Endothelial cell of umbilical vein (primary cell): Measurements from ENCODE around the gene TSPYL2. TPM values are rescaled to one million over a fixed set of nuclear protein-coding genes. Genes with fewer than 3 reads are reported as not detected.

ENCODE experiments used
- BruUV-seq: library from RNA; stranded (reverse); fragments of 400-500 nt; replicated peaks from 2 replicates; lab custom pipeline; 2021; lab: Mats Ljungman, UMichigan
- CTCF ChIA-PET: fragments of 300-600, 350-600 bp; sonication (Branson Sonifier 250); formaldehyde crosslinking; loops from one replicate; lab custom pipeline; 2021; ENCODE audit warnings: antibody characterized with exemption, inconsistent platforms; lab: Charles Lee
- POLR2A ChIA-PET: fragments of 300-600, 350-600 bp; sonication (Branson Sonifier 250); formaldehyde crosslinking; loops from one replicate; lab custom pipeline; 2021; ENCODE audit warnings: antibody characterized with exemption, inconsistent platforms; lab: Charles Lee
- DNase-seq: peaks from one replicate; pipeline ENCODE4 v3.0.0-alpha.2; 2011; ENCODE audit warnings: low read depth, low spot score
- FAIRE-seq: peaks from 2 replicates; lab custom pipeline; 2011; peaks lifted over from hg19 to GRCh38; lab: Jason Lieb, UNC
- H2AFZ ChIP-seq: 2 replicates; pipeline ENCODE4 v1.6.0; 2012; ENCODE audit warnings: low read depth, low read length, control low read depth, inconsistent platforms
- H3K27ac ChIP-seq: 2 replicates; pipeline ENCODE4 v1.5.1; 2011; ENCODE audit warnings: low read depth, mild to moderate bottlenecking, control low read depth, low read length, moderate library complexity; ENCODE audit not compliant: insufficient read depth
- H3K27me3 ChIP-seq, 2 experiments: 2 replicates each; pipeline versions ENCODE4 v1.6.0 to v1.6.1; 2011; ENCODE audit warnings: low read length in 2 of 2, mixed read lengths in 1 of 2; ENCODE audit not compliant: control insufficient read depth in 2 of 2, insufficient read depth in 2 of 2
- H3K36me3 ChIP-seq, 2 experiments: 2 replicates in 1 of 2; 3 replicates in 1 of 2; pipeline ENCODE4 v1.5.1; 2011; ENCODE audit warnings: low read length in 2 of 2, mild to moderate bottlenecking in 1 of 2, moderate library complexity in 1 of 2; ENCODE audit not compliant: control insufficient read depth in 2 of 2, insufficient read depth in 2 of 2; ENCODE audit errors: extremely low read depth in 1 of 2
- H3K4me1 ChIP-seq: 3 replicates; pipeline ENCODE4 v1.5.1; 2011; ENCODE audit warnings: mild to moderate bottlenecking, low read length; ENCODE audit not compliant: control insufficient read depth, insufficient read depth; ENCODE audit errors: extremely low read depth
- H3K4me2 ChIP-seq: 2 replicates; pipeline ENCODE4 v1.6.1; 2011; ENCODE audit warnings: low read length, control low read depth, mixed read lengths; ENCODE audit not compliant: insufficient read depth
- H3K4me3 ChIP-seq, 3 experiments: fragments of 200-600 bp in 1 of 3; sonication (generic), shearing (Covaris generic) in 1 of 3; replicated peaks in 1 of 3; 2 replicates each; pipeline ENCODE4 v1.5.1; 2011 to 2016; ENCODE audit warnings: control low read depth in 3 of 3, low read length in 3 of 3, mild to moderate bottlenecking in 2 of 3, inconsistent platforms in 1 of 3, low read depth in 1 of 3, moderate library complexity in 1 of 3; ENCODE audit not compliant: insufficient read depth in 1 of 3
- H3K79me2 ChIP-seq: 2 replicates; pipeline ENCODE4 v1.6.0; 2012; ENCODE audit warnings: low read length, inconsistent platforms; ENCODE audit not compliant: control insufficient read depth, insufficient read depth
- H3K9ac ChIP-seq: replicated peaks from 2 replicates; pipeline ENCODE3; 2011; ENCODE audit warnings: low read length, control low read depth; ENCODE audit not compliant: insufficient read depth; ENCODE audit errors: extremely low read depth
- H3K9me1 ChIP-seq: replicated peaks from 3 replicates; pipeline ENCODE4 v1.6.0; 2011; ENCODE audit warnings: mild to moderate bottlenecking, low read length; ENCODE audit not compliant: control insufficient read depth, insufficient read depth; ENCODE audit errors: extremely low read depth
- H3K9me3 ChIP-seq: replicated peaks from 2 replicates; pipeline ENCODE4 v1.5.1; 2012; ENCODE audit warnings: low read length, inconsistent platforms; ENCODE audit not compliant: control insufficient read depth, insufficient read depth
- H4K20me1 ChIP-seq: replicated peaks from 2 replicates; pipeline ENCODE3; 2011; ENCODE audit warnings: mild to moderate bottlenecking, low read length; ENCODE audit not compliant: control insufficient read depth, insufficient read depth; ENCODE audit errors: extremely low read depth
- EZH2 ChIP-seq: IDR thresholded peaks from 2 replicates; pipeline ENCODE4 v1.6.1; 2012; ENCODE audit warnings: borderline replicate concordance, low read depth, mild to moderate bottlenecking, moderate library complexity, low read length, inconsistent platforms; ENCODE audit not compliant: severe bottlenecking
- JUN ChIP-seq: IDR thresholded peaks from 2 replicates; pipeline ENCODE4 v1.6.1; 2011; ENCODE audit warnings: borderline replicate concordance, low read depth; ENCODE audit not compliant: insufficient read length, insufficient read depth
- MYC ChIP-seq: IDR thresholded peaks from one replicate; pipeline ENCODE4 v1.6.1; 2011; ENCODE audit warnings: mild to moderate bottlenecking, low read depth, low read length
- POLR2AphosphoS5 ChIP-seq: IDR thresholded peaks from 2 replicates; pipeline ENCODE4 v1.6.1; 2012; ENCODE audit warnings: low read depth, mild to moderate bottlenecking, control low read depth, low read length, moderate library complexity; ENCODE audit not compliant: insufficient read depth
- dilution Hi-C: fragments of 300-500 bp; cut with MboI; formaldehyde crosslinking; loops from one replicate; pipeline ENCODE4 v1.15.0; 2019; ENCODE audit warnings: low sequenced_read_pairs; ENCODE audit not compliant: extremely low pct_ligation_motif_present
- intact Hi-C: fragments of 100-400 bp; cut with micrococcal nuclease; formaldehyde crosslinking; loops from one replicate; pipeline ENCODE4 v1.10.0; 2022
- polyA plus RNA-seq, 4 experiments: library from polyadenylated mRNA; depleted of rRNA in 3 of 4; stranded (reverse) in 3 of 4; unstranded in 1 of 4; fragments of >200 nt; gene quantifications; 2 replicates each; pipeline versions ENCODE4 v1.2.1 to v1.2.3, GENCODE V29; 2011 to 2012; ENCODE audit warnings: missing spikeins in 1 of 4
- small RNA-seq: library from RNA; depleted of rRNA; stranded (forward); fragments of <200 nt; gene quantifications from one replicate; pipeline ENCODE3, GENCODE V24; 2012; ENCODE audit warnings: low replicate concordance, low read depth; ENCODE audit not compliant: insufficient read depth, insufficient read length
- total RNA-seq: library from RNA; stranded (reverse); gene quantifications from 2 replicates; pipeline ENCODE4 v1.2.3, GENCODE V29; 2021
- TF ChIP-seq, protein P1 (sequence below), 2 donors: IDR thresholded peaks; 1 replicate in 1 of 2; 2 replicates in 1 of 2; pipeline ENCODE4 v1.5.1; 2011; ENCODE audit warnings: low read length in 2 of 2, mild to moderate bottlenecking in 2 of 2, moderate library complexity in 2 of 2, control low read depth in 1 of 2, inconsistent platforms in 1 of 2, low read depth in 1 of 2; ENCODE audit not compliant: insufficient read depth in 1 of 2; ENCODE audit errors: extremely low read depth in 1 of 2

Gene TSPYL2
- total and polyA plus RNA-seq, 2 donors (not counting 3 experiments of a cell fraction or from before 2014, with no cell fraction given), result 17.3 to 17.8 TPM

GRCh38 chrX:53135581-53135980 lies 53.4 kb downstream of the TSPYL2 start:
- FAIRE-seq (no peak), DNase-seq (no peak)
- Histone ChIP-seq H3K9me3 (no peaks in the 10 kb centered on the region), H3K9ac (no peak overlapping the region), H2AFZ (no peak overlapping the region), H3K9me1 (no peaks in the 10 kb centered on the region), H3K27me3 (no peaks in the 10 kb centered on the region), H4K20me1 (no peaks in the 10 kb centered on the region), H3K4me3 (no peak overlapping the region), H3K4me1 (no peaks in the 10 kb centered on the region), H3K79me2 (no peaks in the 10 kb centered on the region), H3K36me3 (no peaks in the 10 kb centered on the region), H3K27ac (no peak overlapping the region), H3K4me2 (no peak overlapping the region)
- CTCF ChIA-PET, result no interaction called here
- intact Hi-C loops (no loop called here), dilution Hi-C loops (no loop called here)
- no TSS peak for BruUV-seq
- POLR2A ChIA-PET, result no interaction called here
- TF ChIP-seq POLR2AphosphoS5, result no peak
- TF ChIP-seq, protein P1, sequence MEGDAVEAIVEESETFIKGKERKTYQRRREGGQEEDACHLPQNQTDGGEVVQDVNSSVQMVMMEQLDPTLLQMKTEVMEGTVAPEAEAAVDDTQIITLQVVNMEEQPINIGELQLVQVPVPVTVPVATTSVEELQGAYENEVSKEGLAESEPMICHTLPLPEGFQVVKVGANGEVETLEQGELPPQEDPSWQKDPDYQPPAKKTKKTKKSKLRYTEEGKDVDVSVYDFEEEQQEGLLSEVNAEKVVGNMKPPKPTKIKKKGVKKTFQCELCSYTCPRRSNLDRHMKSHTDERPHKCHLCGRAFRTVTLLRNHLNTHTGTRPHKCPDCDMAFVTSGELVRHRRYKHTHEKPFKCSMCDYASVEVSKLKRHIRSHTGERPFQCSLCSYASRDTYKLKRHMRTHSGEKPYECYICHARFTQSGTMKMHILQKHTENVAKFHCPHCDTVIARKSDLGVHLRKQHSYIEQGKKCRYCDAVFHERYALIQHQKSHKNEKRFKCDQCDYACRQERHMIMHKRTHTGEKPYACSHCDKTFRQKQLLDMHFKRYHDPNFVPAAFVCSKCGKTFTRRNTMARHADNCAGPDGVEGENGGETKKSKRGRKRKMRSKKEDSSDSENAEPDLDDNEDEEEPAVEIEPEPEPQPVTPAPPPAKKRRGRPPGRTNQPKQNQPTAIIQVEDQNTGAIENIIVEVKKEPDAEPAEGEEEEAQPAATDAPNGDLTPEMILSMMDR (IDR thresholded peaks at IDR 0.05; ENCODE audit: extremely low read depth in 1 of 2, insufficient read depth in 1 of 2, low read depth in 1 of 2, low read length in 2 of 2), result no peak
- TF ChIP-seq EZH2, result no peak
- no peak for TF ChIP-seq MYC
- TF ChIP-seq JUN, result no peak

Small RNA genes lying within 50 kb of the gene (small RNA-seq; reads per million reads assigned to genes)
- not detected for gene AL591212.2

Other genes starting within 250 kb of the TSPYL2 start
- not detected in 2 replicates for gene XAGE3, start 214.3 kb upstream of the TSPYL2 start, total RNA-seq
- not detected in 2 replicates for gene XAGE3, start 214.3 kb upstream of the TSPYL2 start, polyA plus RNA-seq
- gene FAM156B, start 185.0 kb upstream of the TSPYL2 start, total RNA-seq, result 10.8 and 16.7 TPM in 2 replicates
- gene FAM156B, start 185.0 kb upstream of the TSPYL2 start, polyA plus RNA-seq, result 33.9 and 35.4 TPM in 2 replicates
- gene FAM156A, start 123.8 kb upstream of the TSPYL2 start, total RNA-seq, result 15.3 and 18.2 TPM in 2 replicates
- gene FAM156A, start 123.8 kb upstream of the TSPYL2 start, polyA plus RNA-seq, result 11.3 and 16.1 TPM in 2 replicates
- 8.3 and 11.3 TPM in 2 replicates for gene GPR173, start 33.6 kb upstream of the TSPYL2 start, total RNA-seq
- gene GPR173, start 33.6 kb upstream of the TSPYL2 start, polyA plus RNA-seq, result 9.2 and 12.7 TPM in 2 replicates
- gene KANTR, start 11.8 kb downstream of the TSPYL2 start, total RNA-seq, result 8.6 and 9.8 TPM in 2 replicates
- 2.8 and 3.1 TPM in 2 replicates for gene KANTR, start 11.8 kb downstream of the TSPYL2 start, polyA plus RNA-seq
- gene KDM5C, start 142.8 kb downstream of the TSPYL2 start, total RNA-seq, result 77.8 and 78.7 TPM in 2 replicates
- gene KDM5C, start 142.8 kb downstream of the TSPYL2 start, polyA plus RNA-seq, result 44.7 and 45.9 TPM in 2 replicates
- gene IQSEC2, start 199.2 kb downstream of the TSPYL2 start, total RNA-seq, result 9.4 and 9.9 TPM in 2 replicates
- 5.4 and 6.7 TPM in 2 replicates for gene IQSEC2, start 199.2 kb downstream of the TSPYL2 start, polyA plus RNA-seq